Stimulated activated CD8-positive, alpha-beta memory T cell treated with anti-CD3 and anti-CD28 coated beads, Interleukin-15, amount 100 ng/mL, for 1 hour (primary cell): ENCODE data around the gene CPTP.
"Not testable (repeated sequence)": the region's sequence is repeated elsewhere in the genome, so short reads cannot be mapped to it uniquely, and the experiment has no call there.

Source experiments
- DNase-seq: peaks from one replicate; pipeline ENCODE4 v3.0.0-alpha.2; 2020; ENCODE audit warnings: low read depth

CPTP gene

GRCh38 chr1:1306661-1307260, 17.8 kb upstream of the CPTP start:
- DNase-seq = no peak

- no peak for DNase-seq
Observed at GRCh38 chr1:1307261-1307922, 17.2 kb upstream of the CPTP start.

- peak; percentile 62 for DNase-seq
Observed at GRCh38 chr1:1307923-1308755, 16.5 kb upstream of the CPTP start, which contains the start of the genes ACAP3 and PUSL1. ACAP3 (minus strand) TSS chr1:1307930; CDS start chr1:1307815, 115 bp downstream. PUSL1 (plus strand) TSS chr1:1308597; CDS start chr1:1308644, 47 bp downstream.

GRCh38 chr1:1308756-1309250, 15.8 kb upstream of the CPTP start:
- DNase-seq = no peak

- no peak for DNase-seq
Observed at GRCh38 chr1:1309251-1310108, 15.1 kb upstream of the CPTP start.

GRCh38 chr1:1310109-1310385, 14.6 kb upstream of the CPTP start:
- DNase-seq = no peak

GRCh38 chr1:1310476-1311053, 14.0 kb upstream of the CPTP start:
- no peak for DNase-seq

- no peak for DNase-seq
Observed at GRCh38 chr1:1311107-1312104, 13.2 kb upstream of the CPTP start.

GRCh38 chr1:1312450-1313314, 11.9 kb upstream of the CPTP start:
- DNase-seq = no peak

GRCh38 chr1:1313500-1314236, 10.9 kb upstream of the CPTP start:
- no peak for DNase-seq

GRCh38 chr1:1314237-1314586, 10.4 kb upstream of the CPTP start:
- DNase-seq = no peak

GRCh38 chr1:1314678-1315335, 9.8 kb upstream of the CPTP start:
- DNase-seq = no peak

GRCh38 chr1:1315435-1315954, 9.1 kb upstream of the CPTP start:
- no peak for DNase-seq

GRCh38 chr1:1316199-1316598, 8.4 kb upstream of the CPTP start:
- DNase-seq = not testable (repeated sequence)

GRCh38 chr1:1317420-1317819, 7.2 kb upstream of the CPTP start:
- no peak for DNase-seq

GRCh38 chr1:1318131-1318652, 6.4 kb upstream of the CPTP start:
- DNase-seq = no peak

GRCh38 chr1:1318777-1319645, 5.6 kb upstream of the CPTP start:
- DNase-seq = no peak
